Measurements from ENCODE around the gene ZSWIM5.
"Not testable (repeated sequence)": the region's sequence is repeated elsewhere in the genome, so short reads cannot be mapped to it uniquely, and the experiment has no call there.

ZSWIM5 gene

DNA sequence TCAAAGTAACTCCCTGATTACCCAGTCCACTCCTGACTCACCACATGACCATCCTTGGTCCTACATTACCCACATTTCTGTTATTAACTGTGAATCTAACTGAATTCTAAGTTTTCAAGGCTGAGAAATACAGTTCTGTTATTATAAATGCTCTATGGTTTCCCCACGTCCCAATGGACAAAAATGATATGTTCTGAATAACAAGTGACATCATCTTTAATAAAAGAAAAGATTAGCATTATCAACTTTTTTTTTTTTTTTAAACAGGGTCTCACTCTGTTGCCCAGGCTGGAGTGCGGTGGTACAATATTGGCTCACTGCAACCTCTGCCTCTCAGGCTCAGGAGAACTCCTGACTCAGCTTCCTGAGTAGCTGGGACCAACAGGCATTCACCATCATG is 59.6 kb downstream of the ZSWIM5 start:
- DNase-seq (ENCODE audit: low read depth in 2 of 2): no peak

DNA sequence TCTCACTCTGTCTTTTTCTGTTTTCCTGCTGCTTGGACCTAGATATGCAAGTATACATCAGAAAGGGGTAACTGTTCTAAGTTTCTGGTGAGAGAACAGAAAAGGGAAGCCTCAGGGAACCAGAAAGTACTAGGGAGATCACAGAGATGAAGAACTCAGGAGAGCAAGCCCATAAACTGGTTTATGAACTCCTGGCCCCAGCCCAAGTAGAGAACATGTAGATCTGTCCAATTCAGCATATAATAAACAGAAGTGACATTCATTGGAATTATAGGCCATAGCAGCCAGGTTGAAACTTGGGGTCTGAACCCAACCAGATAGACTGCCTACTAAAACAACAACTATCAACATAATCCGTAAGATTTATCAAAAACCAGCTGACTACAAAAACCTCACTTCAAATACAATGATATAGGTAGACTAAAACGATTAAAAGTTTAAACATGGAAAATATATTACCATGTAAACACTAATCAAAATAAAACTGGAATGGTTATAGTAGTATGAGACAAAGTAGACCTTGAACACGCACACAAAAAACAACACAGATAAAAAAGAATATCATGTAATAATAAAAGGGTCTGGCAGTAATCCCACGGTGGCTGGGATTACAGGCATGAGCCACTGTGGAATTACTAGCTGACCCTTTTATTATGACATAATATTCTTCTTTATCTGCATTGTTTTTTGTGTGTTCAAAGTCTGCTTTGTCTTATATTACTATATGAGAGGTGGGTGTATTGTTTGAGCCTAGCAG is 65.0 kb downstream of the ZSWIM5 start:
- DNase-seq (ENCODE audit: low read depth in 2 of 2): no peak

DNA sequence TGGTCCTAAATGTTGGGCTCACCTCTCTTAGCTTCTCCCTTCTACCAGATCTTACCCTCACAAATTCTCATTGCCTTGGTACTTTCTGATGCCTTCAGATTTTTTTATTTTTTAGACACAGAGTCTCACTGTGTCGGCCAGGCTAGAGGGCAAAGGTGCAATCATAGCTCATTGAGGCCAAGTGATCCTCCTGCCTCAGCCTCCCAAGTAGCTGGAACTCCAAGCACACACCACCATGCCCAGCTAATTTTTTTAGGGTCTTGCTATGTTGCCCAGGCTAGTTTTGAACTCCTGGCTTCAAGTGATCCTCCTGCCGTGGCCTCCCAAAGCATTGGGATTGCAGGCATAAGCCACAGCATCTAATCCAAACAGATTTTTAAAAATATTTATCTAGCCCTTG is 69.4 kb downstream of the ZSWIM5 start:
- no peak for DNase-seq (ENCODE audit: low read depth in 2 of 2)

DNA sequence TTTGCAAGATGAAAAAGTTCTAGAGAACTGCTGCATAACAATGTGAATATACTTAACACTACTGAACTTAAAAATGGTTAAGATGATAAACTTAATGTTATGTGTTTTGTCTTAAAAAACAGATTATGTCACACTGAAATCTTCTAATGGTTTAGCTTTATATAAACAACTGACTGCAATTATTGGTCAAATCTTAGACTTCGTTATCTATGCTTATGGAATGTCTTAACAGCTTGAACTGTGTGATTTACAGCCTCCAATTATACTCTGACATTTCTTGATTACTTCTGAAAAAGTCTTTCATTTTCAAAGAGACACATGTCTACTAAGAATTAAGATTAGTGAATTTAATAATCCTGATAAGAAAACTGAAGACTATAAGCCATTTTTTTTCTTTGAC is 71.1 kb downstream of the ZSWIM5 start:
- DNase-seq (ENCODE audit: low read depth in 2 of 2): no peak

DNA sequence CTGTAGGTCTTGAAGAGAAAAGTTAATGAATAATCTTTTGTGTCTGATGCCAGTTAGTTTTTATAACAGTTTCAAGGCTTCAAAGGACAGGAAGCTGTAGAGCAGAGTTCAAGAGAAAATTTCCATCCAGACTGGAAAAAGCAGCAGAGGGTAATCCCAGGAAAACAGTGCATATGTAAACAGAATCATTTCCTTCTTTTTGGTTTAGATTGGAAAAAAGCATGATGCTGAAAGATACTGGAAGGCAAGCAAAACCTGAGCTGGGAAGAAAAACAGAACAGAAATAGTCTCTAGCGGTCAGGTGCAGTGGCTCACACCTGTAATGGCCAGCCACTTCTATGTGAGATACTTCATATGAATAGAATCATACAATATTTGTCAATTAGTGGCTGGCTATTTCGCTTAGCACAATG is 71.9 kb downstream of the ZSWIM5 start:
- no peak for DNase-seq (ENCODE audit: low read depth in 2 of 2)

DNA sequence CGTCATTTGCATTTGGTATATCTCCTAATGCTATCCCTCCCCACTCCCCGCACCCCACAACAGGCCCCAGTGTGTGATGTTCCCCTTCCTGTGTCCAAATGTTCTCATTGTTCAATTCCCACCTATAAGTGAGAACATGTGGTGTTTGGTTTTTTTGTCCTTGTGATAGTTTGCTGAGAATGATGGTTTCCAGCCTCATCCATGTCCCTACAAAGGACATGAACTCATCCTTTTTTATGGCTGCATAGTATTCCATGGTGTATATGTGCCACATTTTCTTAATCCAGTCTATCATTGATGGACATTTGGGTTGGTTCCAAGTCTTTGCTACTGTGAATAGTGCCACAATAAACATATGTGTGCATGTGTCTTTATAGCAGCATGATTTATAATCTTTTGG is 73.7 kb downstream of the ZSWIM5 start:
- not testable (repeated sequence) for DNase-seq (ENCODE audit: low read depth in 2 of 2)

DNA sequence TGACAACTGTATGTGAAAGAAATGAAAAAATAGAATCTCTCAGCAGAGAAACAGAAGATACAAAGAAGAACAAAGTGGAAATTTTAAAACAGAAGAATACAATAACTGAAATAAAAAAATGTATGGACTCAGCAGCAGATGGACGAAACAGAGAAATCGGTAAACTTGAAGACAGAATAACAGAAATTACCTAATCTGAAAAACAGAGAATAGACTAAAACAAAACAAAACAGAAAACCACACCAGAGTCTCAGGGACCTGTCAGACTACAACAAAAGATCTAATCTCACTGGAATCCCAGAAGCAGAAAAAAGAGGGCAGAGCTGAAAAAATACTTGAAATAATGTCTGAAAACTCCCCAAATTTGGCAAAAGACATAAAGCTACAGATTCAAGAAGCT is 83.0 kb downstream of the ZSWIM5 start:
- no peak for DNase-seq (ENCODE audit: low read depth in 2 of 2)

DNA sequence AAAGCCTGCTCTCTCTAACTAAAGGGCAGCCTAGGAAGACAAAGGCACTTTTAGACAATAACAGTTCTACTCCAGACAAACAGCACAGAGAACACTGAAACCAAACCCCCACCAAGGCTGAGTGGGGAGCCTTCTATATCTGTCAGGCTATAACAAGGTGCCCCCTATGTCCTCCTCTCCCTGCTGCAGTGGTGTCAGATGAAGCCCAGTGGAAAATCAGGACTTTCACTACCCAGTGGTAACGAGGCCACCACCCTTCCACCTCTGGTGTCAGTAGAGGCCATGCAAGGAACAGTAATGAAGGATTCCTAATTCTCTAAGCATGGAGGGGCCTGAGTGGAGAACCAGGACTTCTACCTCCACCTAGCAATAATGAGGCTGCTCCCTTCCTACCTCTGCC is 83.7 kb downstream of the ZSWIM5 start:
- DNase-seq (ENCODE audit: low read depth in 2 of 2): no peak

DNA sequence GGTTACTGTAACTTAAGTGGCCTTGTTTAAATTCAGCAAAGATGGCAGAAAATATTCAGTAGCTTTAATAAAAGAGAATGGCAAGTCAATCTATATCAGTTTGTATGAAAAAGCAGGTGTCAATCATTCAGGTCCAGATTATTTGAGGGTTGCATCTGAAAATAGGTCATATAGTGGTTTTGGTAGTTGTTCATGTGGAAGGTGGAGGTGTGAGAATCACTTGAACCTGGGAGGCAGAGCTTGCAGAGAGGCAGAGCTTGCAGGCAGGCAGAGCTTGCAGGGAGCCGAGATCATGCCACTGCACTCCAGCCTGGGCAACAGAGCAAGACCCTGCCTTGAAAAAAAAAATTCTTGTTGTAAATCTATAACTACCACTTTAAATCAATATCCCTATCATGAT is 88.6 kb downstream of the ZSWIM5 start:
- no peak for DNase-seq (ENCODE audit: low read depth in 2 of 2)

DNA sequence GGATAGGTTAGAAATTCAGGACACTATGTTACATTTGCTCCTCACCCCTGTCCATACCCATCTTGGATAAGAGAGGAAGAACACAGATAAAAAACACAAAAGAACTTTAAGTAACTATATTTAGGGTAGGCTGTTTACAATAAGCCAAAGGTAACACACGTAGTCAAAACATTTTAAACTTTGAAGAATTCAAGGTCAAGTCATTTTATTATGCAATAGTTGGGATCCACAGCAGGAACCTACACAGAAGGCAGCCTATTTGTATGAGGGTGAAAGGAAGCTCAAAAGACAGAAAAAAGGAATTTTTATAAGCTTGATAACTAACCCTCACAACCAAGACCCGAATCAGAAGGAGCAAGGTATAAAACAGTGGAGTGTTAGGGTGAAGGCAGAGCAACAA is 89.6 kb downstream of the ZSWIM5 start:
- no peak for DNase-seq (ENCODE audit: low read depth in 2 of 2)

DNA sequence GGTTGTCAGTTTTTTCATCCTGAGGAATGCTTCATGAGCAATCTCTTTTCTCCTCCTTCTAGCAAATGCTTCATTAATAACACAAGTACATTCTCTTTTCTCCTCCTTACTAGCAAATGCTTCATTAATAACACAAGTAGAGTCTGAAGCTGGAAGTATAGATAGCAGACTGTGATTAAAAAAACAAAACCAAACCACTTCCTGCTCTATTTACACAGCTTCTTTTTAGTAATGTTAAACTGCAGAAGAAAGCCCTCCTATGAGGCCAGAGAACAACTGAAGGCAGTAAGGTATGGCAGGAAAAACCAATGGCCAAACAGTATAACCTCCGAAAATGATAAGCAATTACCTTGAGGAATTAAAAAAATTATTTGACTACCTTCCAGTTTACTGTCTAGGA is 90.1 kb downstream of the ZSWIM5 start:
- DNase-seq (ENCODE audit: low read depth in 2 of 2): no peak

DNA sequence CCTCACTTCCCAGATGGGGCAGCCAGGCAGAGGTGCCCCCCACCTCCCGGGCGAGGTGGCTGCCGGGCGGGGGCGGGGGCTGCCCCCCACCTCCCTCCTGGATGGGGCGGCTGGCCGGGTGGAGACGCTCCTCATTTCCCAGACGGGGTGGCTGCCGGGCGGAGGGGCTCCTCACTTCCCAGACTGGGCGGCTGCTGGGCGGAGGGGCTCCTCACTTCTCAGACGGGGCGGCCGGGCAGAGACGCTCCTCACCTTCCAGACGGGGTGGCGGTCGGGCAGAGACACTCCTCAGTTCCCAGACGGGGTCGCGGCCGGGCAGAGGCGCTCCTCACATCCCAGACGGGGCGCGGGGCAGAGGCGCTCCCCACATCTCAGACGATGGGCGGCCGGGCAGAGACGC is 91.2 kb downstream of the ZSWIM5 start:
- DNase-seq (ENCODE audit: low read depth in 2 of 2): not testable (repeated sequence)

DNA sequence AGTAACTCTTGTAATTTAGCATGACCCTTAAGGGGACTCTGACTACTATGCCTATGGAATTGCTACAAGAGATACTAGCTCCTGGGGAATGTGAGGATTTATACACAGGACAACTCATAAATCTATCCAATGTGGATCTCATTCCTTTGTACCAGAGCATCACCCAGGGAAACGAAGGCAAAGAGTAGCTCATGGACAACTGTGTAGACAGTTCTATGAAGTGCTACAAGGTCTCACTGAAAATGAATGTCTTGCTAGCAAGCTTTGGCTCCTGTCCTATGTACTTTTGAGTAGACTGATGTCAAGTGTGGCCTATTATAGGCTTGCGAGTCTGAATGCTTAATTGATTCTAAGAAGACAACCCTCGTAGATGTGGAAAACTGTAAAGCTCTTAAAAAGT is 93.7 kb downstream of the ZSWIM5 start:
- DNase-seq (ENCODE audit: low read depth in 2 of 2): no peak

DNA sequence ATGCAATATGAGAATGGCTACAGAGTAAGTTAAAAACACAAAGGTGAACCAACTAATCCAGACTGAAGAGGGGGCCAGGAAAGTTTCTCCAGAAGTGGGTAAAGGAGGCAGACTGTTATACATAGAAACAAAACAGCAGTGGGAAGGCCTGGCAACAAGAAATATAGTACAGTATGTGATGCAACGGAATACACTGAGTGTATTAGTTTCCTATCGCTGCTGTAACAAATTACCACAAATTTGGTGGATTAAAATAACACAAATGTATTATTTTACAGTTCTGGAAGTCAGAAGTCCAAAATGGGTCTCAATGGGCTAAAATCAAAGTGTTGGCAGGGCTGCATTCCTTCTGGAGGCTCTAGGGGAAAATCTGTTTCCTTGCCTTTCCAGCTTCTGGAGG is 95.2 kb downstream of the ZSWIM5 start:
- DNase-seq (ENCODE audit: low read depth in 2 of 2): no peak

DNA sequence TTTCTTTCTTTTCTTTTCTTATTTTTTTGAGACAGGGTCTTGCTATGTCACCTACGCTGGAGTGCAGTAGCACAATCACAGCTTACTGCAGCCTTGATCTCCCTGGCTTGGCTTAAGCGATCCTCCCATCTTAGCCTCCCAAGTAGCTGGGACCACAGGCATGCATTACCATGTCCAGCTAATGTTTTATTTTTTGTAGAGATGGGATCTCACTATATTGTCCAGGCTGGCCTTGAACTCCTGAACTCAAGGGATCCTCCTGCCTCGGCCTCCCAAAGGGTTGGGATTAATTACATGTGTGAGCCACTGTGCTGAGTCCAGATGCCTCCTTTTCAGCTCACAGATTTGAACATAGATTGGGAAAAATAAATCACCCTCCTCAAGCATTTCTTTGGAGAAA is 98.6 kb downstream of the ZSWIM5 start:
- DNase-seq (ENCODE audit: low read depth in 2 of 2): no peak

DNA sequence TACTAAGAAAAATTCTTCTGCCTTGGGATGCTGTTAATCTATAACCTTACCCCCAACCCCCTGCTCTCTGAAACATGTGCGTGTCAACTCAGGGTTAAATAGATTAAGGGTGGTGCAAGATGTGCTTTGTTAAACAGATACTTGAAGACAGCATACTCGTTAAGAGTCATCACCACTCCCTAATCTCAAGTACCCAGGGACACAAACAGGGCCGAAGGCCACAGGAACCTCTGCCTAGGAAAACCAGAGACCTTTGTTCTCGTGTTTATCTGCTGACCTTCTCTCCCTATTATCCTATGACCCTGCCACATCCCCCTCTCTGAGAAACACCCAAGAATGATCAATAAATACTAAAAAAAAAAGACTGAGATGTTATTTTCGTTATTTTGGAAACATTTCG is 99.5 kb downstream of the ZSWIM5 start:
- DNase-seq (ENCODE audit: low read depth in 2 of 2): not testable (repeated sequence)

DNA sequence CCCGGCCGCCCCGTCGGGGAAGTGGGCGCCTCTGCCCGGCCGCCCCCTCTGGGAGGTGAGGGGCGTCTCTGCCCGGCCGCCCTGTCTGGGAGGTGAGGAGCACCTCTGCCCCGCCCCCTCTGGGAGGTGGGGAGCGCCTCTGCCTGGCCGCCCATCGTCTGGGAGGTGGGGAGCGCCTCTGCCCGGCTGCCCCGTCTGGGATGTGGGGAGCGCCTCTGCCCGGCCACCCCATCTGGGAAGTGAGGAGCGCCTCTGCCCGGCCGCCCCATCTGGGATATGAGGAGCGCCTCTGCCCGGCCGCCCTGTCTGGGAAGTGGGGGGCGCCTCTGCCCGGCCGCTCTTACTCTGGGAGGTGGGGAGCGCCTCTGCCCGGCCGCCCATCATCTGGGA is 100.3 kb downstream of the ZSWIM5 start:
- not testable (repeated sequence) for DNase-seq (ENCODE audit: low read depth in 2 of 2)

DNA sequence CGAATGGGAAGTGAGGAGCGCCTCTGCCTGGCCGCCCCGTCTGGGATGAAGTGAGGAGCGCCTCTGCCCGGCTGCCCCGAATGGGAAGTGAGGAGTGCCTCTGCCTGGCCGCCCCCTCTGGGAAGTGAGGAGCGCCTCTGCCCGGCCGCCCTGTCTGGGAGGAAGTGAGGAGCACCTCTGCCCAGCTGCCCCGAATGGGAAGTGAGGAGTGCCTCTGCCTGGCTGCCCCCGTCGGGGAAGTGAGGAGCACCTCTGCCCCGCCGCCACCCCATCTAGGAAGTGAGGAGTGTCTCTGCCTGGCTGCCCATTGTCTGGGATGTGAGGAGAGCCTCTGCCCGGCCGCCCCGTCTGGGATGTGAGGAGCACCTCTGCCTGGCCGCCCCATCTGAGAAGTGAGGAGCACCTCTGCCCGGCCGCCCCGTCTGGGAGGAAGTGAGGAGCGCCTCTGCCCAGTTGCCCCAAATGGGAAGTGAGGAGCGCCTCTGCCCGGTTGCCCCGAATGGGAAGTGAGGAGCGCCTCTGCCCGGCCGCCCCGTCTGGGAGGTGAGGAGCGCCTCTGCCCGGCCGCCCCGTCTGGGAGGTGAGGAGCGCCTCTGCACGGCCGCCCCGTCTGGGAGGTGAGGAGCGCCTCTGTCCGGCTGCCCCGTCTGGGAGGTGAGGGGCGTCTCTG is 100.8 kb downstream of the ZSWIM5 start:
- not testable (repeated sequence) for DNase-seq (ENCODE audit: low read depth in 2 of 2)

DNA sequence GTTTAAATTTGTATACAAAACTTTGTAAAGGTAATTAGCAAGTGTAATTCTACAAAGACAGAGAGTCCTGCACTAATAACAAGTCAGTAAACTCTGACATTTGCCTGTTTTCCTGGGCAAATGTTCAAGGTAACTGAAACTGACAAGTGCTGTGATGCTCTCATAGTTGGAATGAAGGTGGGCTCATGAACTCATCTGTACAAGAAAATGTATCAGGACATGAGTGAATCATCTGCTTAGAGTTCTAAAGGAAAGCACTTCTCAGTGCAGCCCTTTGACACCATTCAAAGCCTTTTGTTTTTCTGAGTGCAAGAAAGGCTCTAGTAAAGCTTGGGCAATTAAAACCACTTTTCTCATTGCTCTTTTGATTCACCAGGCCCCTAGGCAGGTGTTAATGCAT is 102.9 kb downstream of the ZSWIM5 start:
- no peak for DNase-seq (ENCODE audit: low read depth in 2 of 2)

DNA sequence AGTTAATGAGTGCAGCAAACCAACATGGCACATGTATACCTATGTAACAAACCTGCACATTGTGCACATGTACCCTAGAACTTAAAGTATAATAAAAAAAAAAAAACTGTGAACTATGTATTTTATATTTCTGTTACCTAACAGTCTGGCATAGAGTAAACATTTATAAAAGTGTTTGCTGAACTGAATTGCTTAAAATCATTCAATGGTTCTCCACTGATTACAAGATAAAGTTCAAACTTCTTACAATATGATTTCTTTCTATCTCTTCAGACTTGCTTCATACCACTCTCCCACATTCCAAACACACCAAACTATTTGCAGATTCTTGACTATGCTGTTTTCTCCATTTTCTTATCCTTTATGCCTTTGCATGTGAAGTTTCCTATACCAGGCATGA is 104.5 kb downstream of the ZSWIM5 start:
- no peak for DNase-seq (ENCODE audit: low read depth in 2 of 2)

DNA sequence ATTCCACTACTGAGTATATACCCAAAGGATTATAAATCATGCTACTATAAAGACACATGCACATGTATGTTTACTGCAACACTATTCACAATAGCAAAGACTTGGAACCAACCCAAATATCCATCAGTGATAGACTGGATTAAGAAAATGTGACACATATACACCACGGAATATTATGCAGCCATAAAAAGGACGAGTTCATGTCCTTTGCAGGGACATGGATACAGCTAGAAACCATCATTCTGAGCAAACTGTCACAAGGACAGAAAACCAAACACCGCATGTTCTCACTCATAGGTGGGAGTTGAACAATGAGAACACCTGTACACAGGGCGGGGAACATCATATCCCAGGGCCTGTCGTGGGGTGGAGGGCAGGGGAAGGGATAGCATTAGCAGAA is 104.9 kb downstream of the ZSWIM5 start:
- not testable (repeated sequence) for DNase-seq (ENCODE audit: low read depth in 2 of 2)

DNA sequence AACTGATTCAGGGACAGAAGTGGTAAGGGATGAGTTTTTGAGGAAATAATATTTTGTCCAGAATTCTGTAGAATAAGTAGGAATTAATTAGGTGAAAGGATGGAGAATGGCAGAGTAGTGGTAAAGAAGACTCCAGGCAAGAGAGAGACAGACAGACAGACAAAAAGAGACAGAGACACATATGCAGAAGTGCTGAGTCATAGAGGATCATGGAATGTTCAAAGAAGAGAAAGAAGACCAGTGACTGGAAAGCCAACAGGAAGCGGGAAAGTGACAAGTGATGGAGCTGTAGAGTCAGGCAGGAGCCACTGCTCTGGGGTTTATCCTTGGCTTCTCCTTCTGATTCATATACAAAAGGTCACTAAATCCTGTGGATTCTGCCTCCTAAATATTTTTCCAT is 108.5 kb downstream of the ZSWIM5 start:
- DNase-seq (ENCODE audit: low read depth in 2 of 2): no peak

DNA sequence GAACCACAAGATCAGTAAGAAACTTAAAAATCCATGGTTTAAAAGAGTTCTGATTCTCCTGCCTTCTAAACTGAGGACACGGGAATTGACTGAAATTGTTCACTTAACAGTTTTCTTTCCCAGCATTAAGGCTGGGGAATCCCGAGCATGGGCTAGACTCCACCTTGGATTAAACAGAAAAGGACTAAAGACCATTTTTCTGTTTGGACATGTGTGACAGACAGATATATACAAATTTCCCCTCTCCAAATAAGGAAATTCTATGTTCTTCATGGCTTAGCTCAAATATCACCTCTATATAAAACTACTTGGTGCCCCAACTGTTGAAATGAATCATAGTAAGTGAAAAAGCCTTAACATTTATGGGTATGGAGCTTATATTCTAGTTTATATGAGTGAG is 109.3 kb downstream of the ZSWIM5 start:
- DNase-seq (ENCODE audit: low read depth in 2 of 2): no peak

DNA sequence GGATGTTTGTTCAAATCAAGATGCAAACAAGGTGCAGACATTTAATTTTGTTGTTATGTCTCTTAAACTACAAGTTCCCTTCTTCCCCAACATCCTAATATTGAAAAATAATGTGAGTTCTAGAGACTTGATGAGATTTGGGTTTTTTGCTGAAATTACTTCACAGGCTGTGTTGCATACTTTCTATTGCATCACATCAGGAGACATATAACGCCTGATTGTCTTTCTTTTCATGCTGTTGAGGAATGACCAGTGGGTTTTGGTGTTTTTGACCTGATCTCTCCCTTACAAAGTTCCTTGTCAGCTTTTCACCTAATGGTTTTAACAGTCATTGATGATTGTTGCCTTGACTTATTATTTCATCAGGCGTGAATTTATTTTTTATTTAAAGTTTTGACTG is 111.0 kb downstream of the ZSWIM5 start:
- no peak for DNase-seq (ENCODE audit: low read depth in 2 of 2)
